Esophagus mucosa (tissue), 1 donor: ENCODE results near the gene CEP112. TPM values are rescaled to one million over a fixed set of nuclear protein-coding genes. Genes with fewer than 3 reads are reported as not detected.

Experiments used
- ATAC-seq: fragments of 200-7000 bp; cut with Tn5 transposase; one replicate; pipeline ENCODE4 v1.9.1; 2020
- total RNA-seq: library from RNA; stranded (reverse); gene quantifications from one replicate; pipeline ENCODE4 v1.2.4, GENCODE V29; 2023
- donor health status: DM: yes; HTN: yes; CAD: no.

Gene CEP112
- total RNA-seq, 1 donor from 2014 or later, result 3.7 TPM

DNA sequence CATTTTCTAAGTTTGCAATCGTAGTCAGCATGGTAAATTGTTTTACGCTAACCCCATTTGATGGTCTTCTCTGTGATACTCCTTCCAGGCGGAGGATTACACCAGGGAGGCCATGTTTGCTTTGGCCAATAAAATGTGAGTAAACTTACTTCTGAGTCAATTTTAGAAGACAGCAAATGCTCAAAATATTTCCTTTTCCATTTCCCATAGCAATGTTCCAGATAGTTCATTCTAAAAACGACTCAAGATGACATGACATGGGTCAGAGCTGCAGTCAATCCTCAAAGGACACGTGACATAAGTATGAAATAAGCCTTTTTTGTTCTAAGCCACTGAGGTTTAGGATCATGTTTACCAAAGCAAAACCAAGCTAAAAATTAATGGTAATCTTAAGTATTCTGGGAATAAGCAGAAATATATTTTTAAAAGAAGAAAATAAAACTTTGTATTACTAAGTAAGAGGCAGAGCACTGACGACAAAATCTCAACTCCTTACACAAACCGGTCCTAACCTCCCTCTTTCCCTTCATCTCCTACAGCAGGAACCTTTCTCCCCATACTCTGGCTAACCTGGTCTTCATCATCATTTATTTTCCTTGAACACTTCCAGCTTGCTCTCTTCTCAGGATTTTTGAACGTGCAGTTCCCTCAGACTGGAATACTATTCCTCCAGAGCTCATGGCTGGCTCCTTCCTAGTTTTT, 266.2 kb downstream of the CEP112 start:
- ATAC-seq, result no peak

DNA sequence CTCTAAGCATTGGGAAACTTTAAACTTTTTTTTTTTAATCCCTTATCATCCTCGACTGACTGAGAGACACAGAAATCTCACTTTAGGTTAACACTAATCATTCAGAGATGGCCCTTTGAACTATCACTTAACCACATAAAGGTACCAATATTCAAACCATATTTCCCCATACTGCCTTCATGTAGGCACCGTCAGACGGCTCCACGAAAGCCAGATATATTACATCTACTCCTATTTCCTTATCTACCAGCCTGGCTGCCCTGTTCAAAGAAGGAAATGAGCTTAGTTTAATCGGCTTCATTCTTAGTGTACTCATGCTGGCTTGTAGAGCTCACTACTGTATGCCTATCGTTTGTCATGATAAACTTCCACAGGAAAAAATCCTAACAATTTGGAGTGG, 270.9 kb downstream of the CEP112 start:
- no peak for ATAC-seq

DNA sequence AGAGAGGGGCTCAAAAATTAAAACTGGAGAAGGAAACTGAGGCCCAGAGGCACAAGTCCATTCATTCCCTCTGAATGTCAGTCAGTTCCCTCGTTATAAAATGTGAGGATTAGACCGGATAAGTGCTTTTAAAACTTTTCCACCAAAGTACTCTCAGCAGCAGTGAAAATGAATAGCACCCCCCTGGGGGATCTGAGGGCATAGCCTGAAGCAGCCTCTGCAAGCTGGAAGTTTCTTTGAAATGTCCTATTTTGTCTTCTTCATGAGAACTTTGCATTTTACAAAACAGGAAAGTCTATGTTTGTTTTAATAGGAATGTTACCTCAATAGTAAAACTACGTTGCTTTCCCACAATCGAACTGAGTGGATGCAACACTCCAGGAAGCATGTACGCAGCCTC, 273.0 kb downstream of the CEP112 start:
- no peak for ATAC-seq

DNA sequence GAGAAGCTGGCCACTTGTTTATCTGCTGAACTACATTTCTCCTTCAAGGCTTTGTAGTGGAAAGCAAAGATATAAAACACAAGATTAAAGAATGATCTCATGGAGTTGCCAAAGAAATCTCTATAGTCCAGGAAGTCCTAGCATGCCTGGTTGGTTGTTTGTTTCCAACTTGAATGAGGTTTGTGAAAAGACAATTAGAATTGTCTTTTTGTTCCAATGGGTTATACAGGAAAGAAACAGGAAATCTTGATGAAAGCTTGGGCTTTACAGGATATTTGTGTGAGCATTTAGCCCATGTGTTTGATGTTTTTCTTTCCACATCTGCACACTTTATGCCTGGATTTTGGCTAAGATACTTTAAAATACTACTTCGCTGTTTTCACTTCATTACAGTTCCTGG, 273.4 kb downstream of the CEP112 start:
- no peak for ATAC-seq

DNA sequence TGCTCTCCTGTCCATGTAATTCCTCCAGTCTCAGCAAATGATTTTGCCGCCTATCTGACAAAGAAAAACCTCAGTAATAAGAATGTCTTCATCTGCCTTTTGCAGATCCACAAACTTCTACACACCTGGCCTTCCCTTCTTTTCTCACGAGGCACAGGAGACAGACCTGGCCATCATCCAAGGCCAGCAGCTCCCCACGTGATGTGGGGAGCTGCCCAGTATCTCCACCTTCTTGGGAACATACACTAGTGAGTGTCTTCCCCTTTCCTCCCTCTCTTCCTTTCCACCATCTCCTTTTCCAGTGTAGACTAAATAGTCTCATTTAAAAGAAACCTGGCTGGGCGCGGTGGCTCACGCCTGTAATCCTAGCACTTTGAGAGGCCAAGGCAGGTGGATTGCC, 274.4 kb downstream of the CEP112 start:
- no peak for ATAC-seq

DNA sequence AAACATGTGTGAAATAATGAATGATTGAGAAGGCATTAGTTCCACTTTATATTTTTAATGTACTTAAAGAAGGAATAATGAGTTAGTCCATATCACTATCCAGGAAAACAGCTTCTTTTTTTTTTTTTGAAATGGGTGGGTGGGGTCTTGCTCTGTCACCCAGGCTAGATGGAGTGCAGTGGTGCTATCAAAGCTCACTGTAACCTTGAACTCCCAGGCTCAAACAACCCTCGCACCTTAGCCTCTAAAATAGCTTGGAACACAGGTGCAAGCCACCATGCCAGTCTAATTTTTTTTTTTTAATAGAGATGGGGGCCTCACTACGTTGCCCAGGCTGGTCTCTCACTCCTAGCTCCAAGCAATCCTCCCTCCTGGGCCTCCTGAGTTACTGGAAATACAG, 275.5 kb downstream of the CEP112 start:
- ATAC-seq, result no peak

DNA sequence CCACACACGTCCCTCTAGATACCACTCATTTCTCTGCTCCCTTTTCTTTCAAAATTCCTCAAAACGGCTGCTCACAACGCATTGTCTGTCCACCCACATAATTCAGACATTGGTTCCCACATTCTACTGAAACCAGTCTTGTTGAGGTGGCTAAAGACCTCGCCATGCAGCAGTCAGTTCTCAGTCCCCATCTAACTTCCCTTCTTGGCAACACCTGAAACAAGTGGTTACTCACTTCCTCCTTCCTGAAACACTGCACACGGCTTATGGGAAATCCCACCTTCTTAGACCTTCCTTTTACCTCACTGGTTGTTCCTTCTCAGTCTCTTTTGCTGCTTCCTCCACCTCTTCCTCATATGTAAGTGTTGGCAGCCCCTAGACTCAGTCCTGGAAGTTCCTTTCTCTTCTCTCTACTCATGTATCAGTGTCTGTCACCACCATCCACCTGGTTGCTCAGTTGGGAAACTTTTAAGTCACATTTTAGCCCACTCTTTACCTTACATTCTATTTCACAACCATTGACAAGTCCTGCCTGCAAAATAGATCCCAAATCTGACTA, 277.1 kb downstream of the CEP112 start:
- ATAC-seq, result peak; percentile 35

DNA sequence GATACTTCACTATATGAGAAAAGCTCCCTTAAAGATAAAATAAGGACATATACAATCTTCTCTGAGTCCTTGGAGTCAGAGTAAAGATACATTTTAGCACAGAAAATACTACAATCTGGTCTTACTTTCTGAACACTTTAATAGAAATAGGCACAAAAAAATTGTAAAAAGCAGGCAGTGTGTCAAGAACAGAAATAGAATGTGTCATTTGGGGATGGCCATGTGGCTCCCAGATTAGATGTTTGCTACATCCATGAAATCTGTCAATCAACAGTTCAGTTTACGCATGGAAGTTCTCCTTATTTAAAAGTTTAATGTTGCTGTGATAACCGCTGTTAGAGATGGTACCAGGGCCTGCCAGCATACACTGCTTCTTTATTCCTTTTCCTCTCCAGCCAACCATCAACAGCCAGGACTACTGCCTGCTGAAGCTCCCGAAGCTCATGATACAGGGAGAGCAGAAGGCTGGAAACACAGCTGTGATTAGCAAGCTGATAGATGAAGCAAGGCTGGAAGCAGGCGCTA, 278.5 kb downstream of the CEP112 start:
- no peak for ATAC-seq

DNA sequence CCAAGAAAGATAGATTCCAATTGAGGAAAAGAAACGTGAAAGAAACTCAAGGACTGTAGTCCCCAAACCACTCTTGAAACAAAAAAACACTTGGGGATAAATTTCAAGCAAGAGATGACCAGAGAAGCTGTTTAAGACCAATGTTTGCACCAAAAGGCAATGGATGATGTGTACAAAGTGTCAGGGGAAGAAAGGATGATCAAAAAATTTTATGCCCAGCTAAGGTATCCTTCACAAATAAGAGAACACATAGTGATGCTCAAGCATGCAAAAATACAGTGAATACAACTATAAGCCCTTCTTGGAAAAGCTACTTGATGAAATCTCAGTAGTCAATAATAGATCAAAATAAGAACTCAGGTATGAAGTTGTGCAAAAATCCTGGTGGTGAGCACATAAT, 281.1 kb downstream of the CEP112 start:
- no peak for ATAC-seq

DNA sequence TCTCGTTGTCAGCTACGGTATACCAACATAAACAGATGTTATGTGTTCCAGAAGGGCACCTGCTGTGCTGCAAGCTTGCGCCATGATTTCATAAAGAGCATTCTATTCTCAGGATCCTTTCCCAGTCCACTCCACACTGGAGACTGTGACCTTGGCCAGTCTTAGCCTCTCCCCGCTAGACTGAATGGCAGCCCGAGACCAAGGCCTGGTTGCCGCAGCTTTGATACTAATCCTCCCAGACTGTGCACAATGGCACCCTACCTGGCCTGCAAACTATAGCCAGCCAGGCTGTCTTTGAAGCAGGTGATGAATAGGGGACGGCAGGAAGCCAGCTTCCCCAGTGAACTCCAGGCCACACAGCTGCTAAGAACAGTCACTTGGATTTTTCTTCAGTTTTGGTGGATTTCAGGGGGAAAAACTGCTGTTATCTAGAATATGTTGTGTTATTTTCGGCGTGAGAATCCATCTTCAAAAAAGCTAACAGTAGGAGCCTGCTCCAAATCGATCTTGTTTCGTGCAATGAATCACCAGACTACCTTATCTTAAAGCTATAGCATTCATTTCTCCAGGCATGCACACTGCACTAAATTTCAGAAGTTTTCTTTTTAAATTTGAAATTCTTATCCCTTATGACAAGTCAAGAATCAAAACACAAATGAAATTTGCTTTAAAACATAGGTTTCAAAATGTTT, 289.0 kb downstream of the CEP112 start:
- ATAC-seq, result no peak

DNA sequence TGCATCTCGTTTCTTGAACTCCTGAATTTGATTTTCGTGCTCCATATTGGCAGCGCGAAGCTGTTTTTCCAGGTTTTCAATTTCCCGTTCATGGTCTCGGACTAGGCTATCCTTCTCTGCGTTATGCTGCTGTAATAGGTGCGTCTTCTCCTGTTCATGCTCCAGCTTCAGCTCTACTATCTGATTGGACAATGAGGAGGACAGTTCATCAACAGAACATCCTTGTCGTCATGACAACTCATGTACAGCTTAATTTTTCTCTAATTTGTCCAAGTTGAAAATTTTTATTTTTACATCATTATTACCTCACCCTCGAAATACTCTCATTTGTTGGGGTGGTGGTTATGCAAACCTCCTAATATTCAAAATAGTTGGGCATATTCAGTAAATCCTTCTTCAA, 289.8 kb downstream of the CEP112 start:
- no peak for ATAC-seq

DNA sequence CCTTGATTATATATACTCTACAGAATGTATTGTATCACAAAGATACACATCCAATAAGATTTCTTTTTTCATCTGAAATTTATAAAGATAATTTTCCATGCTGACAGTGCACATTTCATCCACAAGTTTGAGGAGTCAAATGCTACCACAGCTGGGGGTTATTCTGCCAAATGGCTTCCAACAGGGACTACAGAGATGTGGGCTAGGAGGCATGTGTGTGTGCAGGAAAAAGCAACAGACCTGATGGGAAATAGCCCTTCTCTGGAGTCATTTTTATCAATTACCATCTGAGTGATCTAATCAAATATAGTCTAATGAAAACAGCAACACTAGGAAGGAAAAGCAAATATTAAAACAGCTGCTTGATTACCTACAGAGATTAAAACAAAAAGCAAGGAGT, 290.5 kb downstream of the CEP112 start:
- ATAC-seq, result no peak

DNA sequence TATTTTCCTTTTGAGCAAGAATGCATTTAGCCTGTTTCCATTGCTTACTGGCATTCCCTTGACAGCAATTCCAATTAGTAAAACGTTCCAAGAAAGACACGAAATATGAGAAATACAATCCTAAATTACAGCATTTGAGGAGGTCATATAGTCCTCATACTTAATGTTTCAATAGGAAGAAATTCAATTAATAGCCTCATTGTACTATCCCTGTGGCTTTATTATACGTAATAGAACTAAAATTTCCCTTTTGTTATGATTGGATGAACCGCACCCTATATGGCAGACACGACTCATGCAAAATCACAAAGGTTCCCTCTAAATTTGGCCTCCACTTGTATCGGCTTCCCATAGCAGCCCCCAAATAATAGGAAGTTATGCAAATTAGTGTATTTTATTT, 291.7 kb downstream of the CEP112 start:
- no peak for ATAC-seq

DNA sequence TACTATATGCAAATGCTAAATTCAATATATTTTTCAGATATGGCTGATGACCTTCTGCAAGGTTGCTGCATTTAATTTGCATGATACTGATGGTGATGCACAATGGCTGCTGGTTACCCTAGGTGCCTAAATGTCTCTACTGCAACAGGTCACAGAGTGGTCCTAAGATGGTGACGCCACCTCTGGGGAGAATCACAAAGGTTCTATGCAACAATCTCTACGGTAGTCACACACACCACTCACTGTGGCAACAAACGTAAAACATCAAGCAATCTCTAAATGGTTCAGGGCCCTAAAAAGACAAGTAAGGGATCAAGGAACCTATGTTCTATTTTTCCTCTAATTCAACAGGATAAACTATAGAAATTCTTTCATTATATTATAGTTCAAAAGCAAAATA, 293.3 kb downstream of the CEP112 start:
- no peak for ATAC-seq

DNA sequence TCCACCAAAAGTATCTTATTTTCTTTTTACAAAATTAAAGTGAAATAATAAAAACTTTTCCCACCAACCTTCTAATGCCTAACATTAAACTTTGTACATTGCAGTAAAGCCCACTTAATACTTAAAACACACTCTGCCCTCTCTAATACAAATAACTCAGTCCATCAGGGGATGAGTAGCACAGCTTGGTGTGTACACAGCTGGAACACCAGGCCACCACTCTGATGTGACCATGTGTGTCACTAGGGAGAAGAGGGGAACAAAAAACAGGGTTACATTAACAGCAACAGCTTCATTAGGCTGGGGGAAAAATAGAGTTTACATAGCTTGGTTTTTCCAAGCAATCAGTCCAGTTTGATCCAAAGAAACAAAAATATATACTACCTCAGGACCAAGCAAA, 295.0 kb downstream of the CEP112 start:
- no peak for ATAC-seq

DNA sequence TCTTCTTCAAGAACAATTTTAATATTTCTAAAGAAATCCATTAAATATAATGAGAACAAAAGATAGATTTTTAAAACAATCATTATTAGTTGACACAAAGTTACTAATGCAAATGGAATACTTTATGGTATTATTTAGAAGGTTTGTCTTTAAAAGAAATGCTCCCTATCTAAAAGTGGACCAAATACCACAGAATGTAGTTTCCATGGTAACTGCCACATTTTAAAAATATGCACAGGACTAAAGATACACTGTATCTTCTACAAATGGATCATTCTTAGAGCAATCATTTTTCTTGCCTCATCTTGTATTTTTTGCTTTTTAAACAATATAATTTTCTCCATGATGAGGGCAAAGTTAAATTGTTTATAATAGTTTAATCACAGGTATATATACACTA, 296.0 kb downstream of the CEP112 start:
- ATAC-seq, result no peak

DNA sequence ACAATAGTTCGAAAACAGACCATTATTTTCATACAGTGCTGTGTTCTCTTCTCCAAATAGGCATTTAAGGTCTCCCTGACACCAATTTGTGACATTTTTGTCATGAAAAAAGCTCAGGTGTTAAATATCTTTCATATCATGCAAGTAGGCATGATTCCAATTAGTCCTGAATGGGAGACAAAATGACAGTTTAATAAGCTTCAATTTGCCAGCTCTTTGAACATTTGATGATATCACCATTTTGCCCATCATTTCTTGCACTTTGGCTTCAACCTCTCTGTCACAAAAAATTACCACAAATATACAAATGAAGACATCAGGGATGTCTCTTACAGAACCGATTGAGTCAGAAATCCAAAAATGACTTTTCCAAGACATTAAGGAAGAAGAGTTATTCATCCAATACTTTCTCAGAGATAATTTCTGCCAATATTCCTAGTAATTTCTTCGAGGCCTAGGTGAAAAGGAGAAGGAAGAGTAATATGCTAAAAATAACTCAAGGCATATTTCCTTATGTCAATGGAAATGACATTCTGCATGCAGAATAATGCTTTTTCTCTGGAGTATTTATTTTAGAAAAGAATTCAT, 298.1 kb downstream of the CEP112 start:
- ATAC-seq, result no peak

DNA sequence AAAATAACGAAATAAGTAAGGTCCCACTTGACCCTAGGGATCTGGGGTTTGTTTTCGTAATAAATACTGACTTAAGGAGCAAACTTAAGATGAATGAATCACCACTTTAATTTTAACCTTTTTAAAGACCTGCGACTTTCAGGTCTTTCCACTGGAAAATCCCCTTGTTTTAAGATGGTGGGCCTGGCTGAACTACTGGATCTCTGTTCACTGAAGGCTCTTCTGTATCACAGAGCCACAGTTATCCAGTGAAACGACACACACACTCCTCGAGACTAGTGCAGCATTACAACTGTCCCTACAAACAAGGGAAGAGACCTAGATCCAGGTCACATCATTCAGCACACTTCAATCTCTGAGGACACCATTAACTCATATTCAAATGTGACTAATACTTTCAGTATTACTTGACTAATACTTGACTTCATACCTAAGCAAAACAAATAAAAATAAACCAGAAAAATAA, 299.0 kb downstream of the CEP112 start:
- ATAC-seq, result no peak

DNA sequence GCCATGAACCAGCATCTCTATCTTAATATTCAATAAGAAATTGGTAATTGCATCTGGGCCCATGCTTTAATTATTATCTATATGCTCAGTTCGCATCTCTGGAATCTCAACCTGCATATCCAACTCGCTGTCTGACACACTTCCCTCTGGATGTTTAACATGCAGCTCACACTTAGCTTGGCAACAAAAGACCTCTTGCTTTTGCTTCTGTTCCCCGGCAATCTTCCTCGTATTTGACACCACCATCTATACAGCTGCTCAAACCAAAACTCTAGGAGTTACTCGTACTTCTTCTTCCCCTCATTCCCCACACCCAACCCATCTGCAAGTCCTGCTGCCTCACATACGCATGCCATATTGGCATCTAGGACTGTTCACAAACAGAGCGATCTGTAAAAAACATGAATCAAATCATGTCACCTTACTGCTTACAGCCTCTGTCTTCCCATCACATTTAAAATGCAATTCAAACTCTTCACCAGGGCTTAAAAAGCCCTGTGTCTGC, 300.6 kb downstream of the CEP112 start:
- no peak for ATAC-seq

DNA sequence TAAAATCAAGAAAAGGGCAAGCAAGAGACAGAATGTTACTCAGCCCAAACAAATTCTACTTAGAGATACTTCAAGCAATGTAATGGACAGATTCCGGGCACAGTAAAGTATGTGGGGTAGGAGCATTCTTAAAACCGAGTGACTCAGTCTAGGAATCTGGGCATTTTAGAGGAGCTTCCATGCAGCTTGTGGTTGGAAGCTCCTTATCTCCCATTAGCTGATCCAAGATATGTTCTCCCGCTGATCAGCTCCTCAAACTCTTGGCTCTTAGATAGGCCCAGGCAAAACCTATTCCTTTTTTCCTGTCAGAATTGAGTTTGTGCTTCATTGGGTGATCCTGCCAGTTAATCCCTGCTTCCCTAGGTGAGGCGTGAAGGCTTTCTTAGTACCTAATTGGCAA, 303.3 kb downstream of the CEP112 start:
- no peak for ATAC-seq

DNA sequence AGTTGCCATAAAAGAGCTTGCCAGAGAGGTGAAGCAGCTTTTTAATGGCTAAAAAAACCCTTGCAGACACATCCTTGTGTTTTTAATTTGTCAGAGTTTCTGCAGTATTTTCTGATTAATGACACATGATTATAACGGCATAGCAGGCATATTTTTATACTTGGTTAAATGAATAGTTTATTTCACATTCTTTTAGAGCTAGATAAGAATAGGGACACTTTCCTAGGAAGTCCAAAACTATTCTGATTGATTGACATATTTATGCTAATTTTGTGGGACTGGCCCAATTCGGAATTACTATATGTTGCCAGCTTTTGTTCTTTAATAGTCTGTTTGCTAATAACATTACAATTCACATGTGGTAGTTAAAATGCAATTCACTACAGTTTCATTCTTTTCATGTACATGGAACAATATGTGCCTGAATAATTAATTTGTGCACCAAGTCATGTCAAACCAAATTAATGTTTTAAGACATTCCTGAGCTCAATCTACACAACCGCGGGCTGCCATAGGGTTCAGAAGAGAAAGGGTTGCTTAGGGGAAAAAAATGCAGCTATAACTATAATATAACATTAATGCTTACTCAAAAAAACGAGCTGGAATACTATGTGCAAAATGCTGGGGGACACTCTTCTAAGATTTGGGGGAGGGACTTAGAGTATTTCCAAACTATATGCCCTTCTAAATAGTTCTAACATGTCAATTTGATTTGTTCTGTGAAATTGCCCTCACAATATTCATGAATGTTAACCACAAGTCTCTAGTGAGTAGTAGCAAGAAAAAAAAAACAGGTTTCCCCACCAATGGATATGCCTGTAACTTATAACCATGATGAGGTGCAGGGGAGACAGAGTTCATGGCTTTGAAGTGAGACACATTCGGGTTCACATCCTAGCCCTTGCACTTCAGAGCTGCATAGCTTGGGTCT, 305.4 kb downstream of the CEP112 start:
- no peak for ATAC-seq
